K562 (cell line): ENCODE measurements around the gene ATP9A.
"Not testable (repeated sequence)": the region's sequence is repeated elsewhere in the genome, so short reads cannot be mapped to it uniquely, and the experiment has no call there.

Experiments used
- E2F1 ChIP-seq: sonication (generic); formaldehyde crosslinking; IDR thresholded peaks from 2 replicates; pipeline ENCODE4 v1.8.1; 2023; ENCODE audit warnings: mild to moderate bottlenecking, missing genetic modification reagents, moderate library complexity
- EP300 ChIP-seq: IDR thresholded peaks from 2 replicates; pipeline ENCODE4 v1.6.1; 2012; ENCODE audit warnings: low read length, improper control_type of control experiment
- EZH2 ChIP-seq: IDR thresholded peaks from 2 replicates; pipeline ENCODE4 v1.6.1; 2012; ENCODE audit warnings: low read depth, mild to moderate bottlenecking, inconsistent platforms, low read length, borderline replicate concordance
- LCOR ChIP-seq: sonication (generic); formaldehyde crosslinking; IDR thresholded peaks from 2 replicates; pipeline ENCODE4 v1.8.0; 2022; ENCODE audit warnings: mild to moderate bottlenecking, missing genetic modification reagents
- MYNN ChIP-seq, 2 experiments: sonication (generic); formaldehyde crosslinking in 1 of 2; IDR thresholded peaks; 2 replicates each; pipeline versions ENCODE4 v1.5.0 to v1.6.1; 2016 to 2020; ENCODE audit warnings: antibody characterized with exemption in 1 of 2, missing genetic modification reagents in 1 of 2
- NFIC ChIP-seq: fragments of 450-650 bp; IDR thresholded peaks from 2 replicates; pipeline ENCODE4 v1.6.1; 2017; ENCODE audit warnings: mild to moderate bottlenecking, inconsistent platforms
- NR3C1 ChIP-seq: sonication (generic); formaldehyde crosslinking; IDR thresholded peaks from 2 replicates; pipeline ENCODE4 v1.8.1; 2022; ENCODE audit warnings: missing genetic modification reagents
- RCOR1 ChIP-seq, 2 experiments: IDR thresholded peaks; 2 replicates each; pipeline ENCODE4 v1.6.1; 2012; ENCODE audit warnings: low read depth in 2 of 2, low read length in 2 of 2, borderline replicate concordance in 1 of 2, improper control_type of control experiment in 1 of 2
- SIN3A ChIP-seq, 2 experiments: fragments of 150-350 bp in 1 of 2; IDR thresholded peaks; 2 replicates each; pipeline ENCODE4 v1.6.1; 2011 to 2016; ENCODE audit warnings: borderline replicate concordance in 2 of 2, low read depth in 2 of 2, low read length in 2 of 2, mild to moderate bottlenecking in 2 of 2, moderate library complexity in 2 of 2; ENCODE audit not compliant: control insufficient read depth in 1 of 2
- U2AF2 ChIP-seq: fragments of 200-400 bp; formaldehyde crosslinking; optimal IDR thresholded peaks from 2 replicates; pipeline ENCODE3; 2017; ENCODE audit warnings: low read depth, mild to moderate bottlenecking, low read length
- YBX1 ChIP-seq: fragments of 450-650 bp; IDR thresholded peaks from 2 replicates; pipeline ENCODE4 v1.7.1; 2016; ENCODE audit warnings: mild to moderate bottlenecking
- ZNF408 ChIP-seq: fragments of 250-450 bp; sonication (Bioruptor Pico); IDR thresholded peaks from 2 replicates; pipeline ENCODE4 v1.4.0; 2020; ENCODE audit warnings: low read depth, mild to moderate bottlenecking, moderate library complexity
- TF ChIP-seq, protein P1 (sequence below): fragments of 450-650 bp; formaldehyde crosslinking; IDR thresholded peaks from 2 replicates; pipeline ENCODE4 v1.4.0; 2022; ENCODE audit warnings: missing genetic modification characterization

GRCh38 chr20:51722246-51722645 lies 45.9 kb downstream of the ATP9A start:
- not testable (repeated sequence) for TF ChIP-seq NFIC; E2F1; NR3C1 (CRISPR knock-in tag); SIN3A (IDR thresholded peaks at IDR 0.05; ENCODE audit: borderline replicate concordance in 2 of 2, control insufficient read depth in 1 of 2, low read depth in 2 of 2, low read length in 2 of 2); U2AF2; EP300; EZH2; LCOR (CRISPR knock-in tag); YBX1; MYNN (IDR thresholded peaks at IDR 0.05); MYNN (CRISPR knock-in tag; IDR thresholded peaks at IDR 0.05); RCOR1 (IDR thresholded peaks at IDR 0.05; ENCODE audit: borderline replicate concordance in 1 of 2, low read depth in 2 of 2, low read length in 2 of 2); ZNF408 (CRISPR knock-in tag)
- TF ChIP-seq, protein P1, sequence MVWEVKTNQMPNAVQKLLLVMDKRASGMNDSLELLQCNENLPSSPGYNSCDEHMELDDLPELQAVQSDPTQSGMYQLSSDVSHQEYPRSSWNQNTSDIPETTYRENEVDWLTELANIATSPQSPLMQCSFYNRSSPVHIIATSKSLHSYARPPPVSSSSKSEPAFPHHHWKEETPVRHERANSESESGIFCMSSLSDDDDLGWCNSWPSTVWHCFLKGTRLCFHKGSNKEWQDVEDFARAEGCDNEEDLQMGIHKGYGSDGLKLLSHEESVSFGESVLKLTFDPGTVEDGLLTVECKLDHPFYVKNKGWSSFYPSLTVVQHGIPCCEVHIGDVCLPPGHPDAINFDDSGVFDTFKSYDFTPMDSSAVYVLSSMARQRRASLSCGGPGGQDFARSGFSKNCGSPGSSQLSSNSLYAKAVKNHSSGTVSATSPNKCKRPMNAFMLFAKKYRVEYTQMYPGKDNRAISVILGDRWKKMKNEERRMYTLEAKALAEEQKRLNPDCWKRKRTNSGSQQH (CRISPR knock-in tag) = not testable (repeated sequence)
